Skeletal muscle tissue (tissue), 4 donors: ENCODE measurements around the gene GABARAPL2. TPM values are rescaled to one million over a fixed set of nuclear protein-coding genes. Genes with fewer than 3 reads are reported as not detected.
A peak's percentile ranks its signal among the peaks of the same experiment; 100 is the strongest.

Experiments
- H3K27ac ChIP-seq: one replicate; pipeline ENCODE4 v1.7.0; 2013; ENCODE audit warnings: mild to moderate bottlenecking, low read depth, low read length, inconsistent platforms
- H3K27me3 ChIP-seq, 3 donors: one replicate each; pipeline ENCODE4 v1.7.0; 2013; ENCODE audit warnings: low read length in 3 of 3; ENCODE audit not compliant: control insufficient read depth in 3 of 3, insufficient read depth in 3 of 3
- H3K36me3 ChIP-seq, 3 donors: one replicate each; pipeline ENCODE4 v1.7.0; 2013; ENCODE audit warnings: low read length in 3 of 3; ENCODE audit not compliant: control insufficient read depth in 3 of 3, insufficient read depth in 3 of 3
- H3K4me1 ChIP-seq, 3 donors: one replicate each; pipeline ENCODE4 v1.7.0; 2013; ENCODE audit warnings: low read length in 3 of 3, mild to moderate bottlenecking in 3 of 3; ENCODE audit not compliant: control insufficient read depth in 3 of 3, insufficient read depth in 3 of 3
- H3K4me3 ChIP-seq, 3 donors: one replicate each; pipeline ENCODE4 v1.7.0; 2013; ENCODE audit warnings: low read length in 3 of 3
- H3K9ac ChIP-seq, 3 donors: one replicate each; pipeline ENCODE4 v1.7.0; 2013; ENCODE audit warnings: low read length in 3 of 3, mild to moderate bottlenecking in 3 of 3, moderate library complexity in 2 of 3, low read depth in 1 of 3
- H3K9me3 ChIP-seq, 3 donors: one replicate each; pipeline ENCODE4 v1.7.0; 2013; ENCODE audit warnings: low read length in 3 of 3; ENCODE audit not compliant: control insufficient read depth in 3 of 3
- total RNA-seq: library from RNA; depleted of rRNA; stranded (reverse); fragments of >200 nt; gene quantifications from one replicate; pipeline ENCODE4 v1.2.3, GENCODE V29; 2014
- donor health status: Osteomylitis.

GABARAPL2 gene
- total RNA-seq, 1 donor from 2014 or later: 67.8 TPM

DNA sequence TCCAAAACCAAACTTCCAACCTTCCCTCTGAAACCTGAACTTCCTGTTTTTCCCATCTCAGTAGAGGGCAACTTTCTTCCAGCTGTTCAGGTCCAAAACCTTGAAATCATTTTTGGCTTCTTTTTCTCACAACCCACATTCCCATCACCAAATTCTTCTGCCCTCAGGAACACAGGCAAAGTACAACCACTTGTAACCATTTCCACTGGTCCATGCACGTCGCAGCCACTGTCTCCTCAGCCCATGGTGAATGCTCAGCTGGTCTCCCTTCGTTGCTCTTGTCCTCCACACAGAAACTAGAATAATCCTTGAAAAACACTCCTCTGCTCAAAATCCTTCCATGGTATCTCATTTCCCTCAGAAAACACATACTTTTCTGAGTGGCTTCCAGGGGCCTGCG, 60.6 kb downstream of the GABARAPL2 start:
- Histone ChIP-seq H3K27me3 (no peaks in the 10 kb centered on the region), H3K4me1 (peaks cover 7 to 11% (median 7%) of the 10 kb centered on the region in 3 donors), H3K27ac (no peak overlapping the region), H3K9me3 (no peaks in the 10 kb centered on the region), H3K36me3 (peaks cover 55 to 62% (median 57%) of the 10 kb centered on the region in 3 donors), H3K4me3 (no peak overlapping the region), H3K9ac (peak overlapping the region in 1 of 3 donors; percentile 25)

Other genes with a start within 250 kb of the GABARAPL2 start
- gene CFDP1, start 132.9 kb upstream of the GABARAPL2 start, total RNA-seq: 49.6 TPM
- 21.9 TPM for gene TMEM170A, start 101.7 kb upstream of the GABARAPL2 start, total RNA-seq
- gene CHST6, start 70.9 kb upstream of the GABARAPL2 start, total RNA-seq: 2.1 TPM
- not detected for gene CHST5, start 30.3 kb upstream of the GABARAPL2 start, total RNA-seq
- gene TMEM231, start 10.1 kb upstream of the GABARAPL2 start, total RNA-seq: 5.7 TPM
- gene ADAT1, start 56.9 kb downstream of the GABARAPL2 start, total RNA-seq: 32.4 TPM
- 131 TPM for gene KARS1, start 81.3 kb downstream of the GABARAPL2 start, total RNA-seq
- 51.7 TPM for gene TERF2IP, start 81.4 kb downstream of the GABARAPL2 start, total RNA-seq
- gene CPHXL2, start 110.6 kb downstream of the GABARAPL2 start, total RNA-seq: not detected
- not detected for gene DUXB, start 135.1 kb downstream of the GABARAPL2 start, total RNA-seq
- not detected for gene CPHXL, start 160.1 kb downstream of the GABARAPL2 start, total RNA-seq